ENCODE data around the gene PDHX. TPM values are rescaled to one million over a fixed set of nuclear protein-coding genes. Genes with fewer than 3 reads are reported as not detected.

The PDHX gene
- polyA plus RNA-seq, 3 donors = 9.3 to 19.5 (median 17.5) TPM

DNA sequence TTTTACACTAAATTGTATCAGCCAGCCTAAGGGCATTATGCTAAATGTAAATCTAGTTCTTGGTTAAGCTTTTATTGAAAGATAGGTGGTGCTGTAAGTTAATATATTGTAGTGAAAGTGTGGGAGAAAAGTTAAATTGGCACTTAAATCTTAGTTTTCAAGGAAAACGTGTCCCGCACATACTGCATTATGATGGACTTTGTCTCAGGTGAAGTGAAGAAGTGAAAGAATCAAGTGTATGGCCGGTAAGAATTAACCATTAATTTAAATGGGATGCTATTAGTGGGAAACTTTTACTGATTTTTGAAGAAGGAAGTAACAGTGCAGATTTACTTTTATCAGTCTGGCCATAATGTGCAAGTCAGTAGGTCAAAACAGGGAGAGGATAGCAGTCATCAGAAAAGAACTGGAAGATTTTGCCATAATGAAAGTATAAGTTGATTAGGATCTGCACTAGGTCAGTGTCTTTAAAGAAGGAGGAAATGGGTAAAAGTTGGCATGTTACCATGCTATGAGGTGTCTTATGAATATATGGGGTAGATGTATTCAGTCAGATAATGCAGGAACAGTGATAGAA lies 81.6 kb downstream of the PDHX start:
- Histone ChIP-seq H3K9me3 (replicated peaks in 1 of 2; ENCODE audit: control insufficient read depth in 1 of 2, insufficient read depth in 1 of 2, low read length in 2 of 2) (no peaks in the 10 kb centered on the region), H2AFZ (ENCODE audit: insufficient read depth, low read depth, low read length, poor library complexity, severe bottlenecking) (no peak overlapping the region), H3K79me2 (ENCODE audit: insufficient read depth, low read length) (no peaks in the 10 kb centered on the region), H3K27ac (ENCODE audit: low read depth in 1 of 2, low read length in 2 of 2) (peak overlapping the region in 1 of 2 donors; percentile 46), H3K36me3 (replicated peaks in 1 of 2; ENCODE audit: control insufficient read depth in 1 of 2, insufficient read depth in 2 of 2, low read length in 2 of 2) (peaks cover 3 to 5% of the 10 kb centered on the region in 2 donors), H3K9ac (ENCODE audit: insufficient read depth, low read length, poor library complexity, severe bottlenecking) (no peak overlapping the region), H3K4me2 (replicated peaks; ENCODE audit: extremely low read depth, low read length, poor library complexity, severe bottlenecking) (peak overlapping the region; percentile 40), H3K4me1 (ENCODE audit: control insufficient read depth in 1 of 2, insufficient read depth in 2 of 2, low read length in 2 of 2) (peaks cover 6 to 7% of the 10 kb centered on the region in 2 donors), H3K27me3 (ENCODE audit: control insufficient read depth in 2 of 2, insufficient read depth in 2 of 2, low read length in 2 of 2) (no peaks in the 10 kb centered on the region), H3K4me3 (replicated peaks in 1 of 3; ENCODE audit: low read depth in 2 of 3, low read length in 3 of 3) (peak overlapping the region in 1 of 3 experiments; percentile 42), H4K20me1 (ENCODE audit: insufficient read depth, low read length) (no peaks in the 10 kb centered on the region)
- H3K36me3 Mint-ChIP-seq = peaks cover 10 to 14% of the 10 kb centered on the region in 2 donors
- peak overlapping the region; percentile 1 to 89 (median 65) for H3K27ac Mint-ChIP-seq
- intact Hi-C loops (cut with micrococcal nuclease) = loop anchor here (5.0 kb wide), 1 partner anchor 144 kb away; no protein-coding TSS in a partner anchor
- peak in 2 of 3 donors; percentile 34 to 62 for DNase-seq
- H3K4me1 Mint-ChIP-seq = peaks cover 12% of the 10 kb centered on the region
- TF ChIP-seq, protein P1, sequence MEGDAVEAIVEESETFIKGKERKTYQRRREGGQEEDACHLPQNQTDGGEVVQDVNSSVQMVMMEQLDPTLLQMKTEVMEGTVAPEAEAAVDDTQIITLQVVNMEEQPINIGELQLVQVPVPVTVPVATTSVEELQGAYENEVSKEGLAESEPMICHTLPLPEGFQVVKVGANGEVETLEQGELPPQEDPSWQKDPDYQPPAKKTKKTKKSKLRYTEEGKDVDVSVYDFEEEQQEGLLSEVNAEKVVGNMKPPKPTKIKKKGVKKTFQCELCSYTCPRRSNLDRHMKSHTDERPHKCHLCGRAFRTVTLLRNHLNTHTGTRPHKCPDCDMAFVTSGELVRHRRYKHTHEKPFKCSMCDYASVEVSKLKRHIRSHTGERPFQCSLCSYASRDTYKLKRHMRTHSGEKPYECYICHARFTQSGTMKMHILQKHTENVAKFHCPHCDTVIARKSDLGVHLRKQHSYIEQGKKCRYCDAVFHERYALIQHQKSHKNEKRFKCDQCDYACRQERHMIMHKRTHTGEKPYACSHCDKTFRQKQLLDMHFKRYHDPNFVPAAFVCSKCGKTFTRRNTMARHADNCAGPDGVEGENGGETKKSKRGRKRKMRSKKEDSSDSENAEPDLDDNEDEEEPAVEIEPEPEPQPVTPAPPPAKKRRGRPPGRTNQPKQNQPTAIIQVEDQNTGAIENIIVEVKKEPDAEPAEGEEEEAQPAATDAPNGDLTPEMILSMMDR (IDR thresholded peaks at IDR 0.05) = peak; percentile 81
- peak overlapping the region in 1 of 2 donors; percentile 36 for H3K4me3 Mint-ChIP-seq
- H3K27me3 Mint-ChIP-seq (ENCODE audit: low read depth in 3 of 3) = no peaks in the 10 kb centered on the region
- 0% methylated on average over 3 of the region's 3 CpGs for WGBS (ENCODE audit: insufficient coverage)
- H3K9me3 Mint-ChIP-seq = no peaks in the 10 kb centered on the region

DNA sequence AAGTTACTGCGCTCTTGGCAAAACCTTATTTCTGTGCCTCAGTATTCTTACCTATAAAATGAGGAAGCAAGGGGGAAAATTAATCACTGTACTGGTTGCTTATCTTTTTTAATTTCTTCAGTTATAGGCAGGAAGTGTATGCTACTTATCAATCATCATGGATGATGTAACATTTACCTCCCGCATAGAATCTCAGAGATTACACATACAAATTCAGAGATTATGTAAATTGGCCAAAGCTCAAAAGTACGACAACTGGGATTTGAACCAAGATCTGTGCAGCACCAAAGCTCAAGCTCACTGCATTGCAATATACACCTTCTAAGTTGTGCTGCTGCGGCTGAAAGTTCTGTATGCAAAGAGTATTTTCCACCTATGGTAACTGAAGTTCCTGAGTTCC lies 83.0 kb downstream of the PDHX start:
- TF ChIP-seq, protein P1 (IDR thresholded peaks at IDR 0.05) = no peak
- Histone ChIP-seq H3K9ac (ENCODE audit: insufficient read depth, low read length, poor library complexity, severe bottlenecking) (no peak overlapping the region), H3K9me3 (replicated peaks in 1 of 2; ENCODE audit: control insufficient read depth in 1 of 2, insufficient read depth in 1 of 2, low read length in 2 of 2) (no peaks in the 10 kb centered on the region), H2AFZ (ENCODE audit: insufficient read depth, low read depth, low read length, poor library complexity, severe bottlenecking) (no peak overlapping the region), H3K27me3 (ENCODE audit: control insufficient read depth in 2 of 2, insufficient read depth in 2 of 2, low read length in 2 of 2) (no peaks in the 10 kb centered on the region), H3K4me2 (replicated peaks; ENCODE audit: extremely low read depth, low read length, poor library complexity, severe bottlenecking) (no peak overlapping the region), H3K36me3 (replicated peaks in 1 of 2; ENCODE audit: control insufficient read depth in 1 of 2, insufficient read depth in 2 of 2, low read length in 2 of 2) (peaks cover 0 to 5% of the 10 kb centered on the region in 2 donors), H3K4me3 (replicated peaks in 1 of 3; ENCODE audit: low read depth in 2 of 3, low read length in 3 of 3) (no peak overlapping the region), H3K4me1 (ENCODE audit: control insufficient read depth in 1 of 2, insufficient read depth in 2 of 2, low read length in 2 of 2) (peaks cover 6 to 7% of the 10 kb centered on the region in 2 donors), H3K27ac (ENCODE audit: low read depth in 1 of 2, low read length in 2 of 2) (no peak overlapping the region), H4K20me1 (ENCODE audit: insufficient read depth, low read length) (no peaks in the 10 kb centered on the region), H3K79me2 (ENCODE audit: insufficient read depth, low read length) (no peaks in the 10 kb centered on the region)
- WGBS (ENCODE audit: insufficient coverage) = no CpG with 5 or more reads among the region's 4 CpGs
- Mint-ChIP-seq H3K9me3 (no peaks in the 10 kb centered on the region), H3K27me3 (ENCODE audit: low read depth in 3 of 3) (no peaks in the 10 kb centered on the region), H3K4me3 (no peak overlapping the region), H3K4me1 (peaks cover 15% of the 10 kb centered on the region), H3K36me3 (peaks cover 5 to 7% of the 10 kb centered on the region in 2 donors), H3K27ac (no peak overlapping the region)
- no peak for DNase-seq
- intact Hi-C loops (cut with micrococcal nuclease) = loop anchor here (5.0 kb wide), 1 partner anchor 143 kb away; no protein-coding TSS in a partner anchor
